Activated CD8-positive, alpha-beta memory T cell treated with anti-CD3 and anti-CD28 coated beads for 1 hour (primary cell): ENCODE measurements around the gene WNT9A.

ENCODE experiments used
- DNase-seq, 2 donors: peaks; one replicate each; pipeline ENCODE4 v3.0.0-alpha.2; 2020; ENCODE audit warnings: low read depth in 1 of 2; ENCODE audit errors: extremely low read depth in 1 of 2

Gene WNT9A

GRCh38 chr1:227900571-227901051 is 47.1 kb downstream of the WNT9A start:
- no peak for DNase-seq

GRCh38 chr1:227899820-227900449 is 47.8 kb downstream of the WNT9A start:
- no peak for DNase-seq

- DNase-seq = no peak
These were observed 48.5 kb downstream of the WNT9A start for GRCh38 chr1:227899141-227899819.

GRCh38 chr1:227898502-227899140 is 49.1 kb downstream of the WNT9A start:
- DNase-seq = no peak

- no peak for DNase-seq
These were observed 49.9 kb downstream of the WNT9A start for GRCh38 chr1:227897704-227898438.

GRCh38 chr1:227896710-227897655 is 50.7 kb downstream of the WNT9A start:
- no peak for DNase-seq

- no peak for DNase-seq
These were observed 51.7 kb downstream of the WNT9A start for GRCh38 chr1:227895828-227896685.

GRCh38 chr1:227894831-227895451 is 52.8 kb downstream of the WNT9A start:
- DNase-seq = no peak

- DNase-seq = no peak
These were observed 53.6 kb downstream of the WNT9A start for GRCh38 chr1:227893949-227894721.

- no peak for DNase-seq
These were observed 54.3 kb downstream of the WNT9A start for GRCh38 chr1:227893300-227893948.

GRCh38 chr1:227892489-227893299 is 55.0 kb downstream of the WNT9A start:
- no peak for DNase-seq

- DNase-seq = no peak
These were observed 55.7 kb downstream of the WNT9A start for GRCh38 chr1:227891955-227892488.

GRCh38 chr1:227891223-227891954 is 56.3 kb downstream of the WNT9A start:
- DNase-seq = no peak

GRCh38 chr1:227890451-227891222 is 57.1 kb downstream of the WNT9A start:
- no peak for DNase-seq

GRCh38 chr1:227889863-227890405 is 57.8 kb downstream of the WNT9A start:
- DNase-seq = no peak
